IMR-90 (cell line): Measurements from ENCODE around the gene C22orf42. TPM values are rescaled to one million over a fixed set of nuclear protein-coding genes. Genes with fewer than 3 reads are reported as not detected.
"Not testable (repeated sequence)": the region's sequence is repeated elsewhere in the genome, so short reads cannot be mapped to it uniquely, and the experiment has no call there.

ENCODE experiments used
- ATAC-seq: fragments of 200-7000 bp; cut with Tn5 transposase; 2 replicates; pipeline ENCODE4 v1.9.1; 2020; ENCODE audit warnings: low read depth, mild to moderate bottlenecking, moderate library complexity
- BruUV-seq: library from RNA; stranded (reverse); fragments of 400-500 nt; replicated peaks from 2 replicates; lab custom pipeline; 2021; lab: Mats Ljungman, UMichigan
- CTCF ChIA-PET: fragments of 300-600 bp; formaldehyde crosslinking; extraction: SDS; loops from one replicate; lab custom pipeline; 2021; ENCODE audit warnings: antibody characterized with exemption; lab: Yijun Ruan, JAX
- POLR2A ChIA-PET: fragments of 300-600 bp; sonication (Branson Sonifier 250); formaldehyde crosslinking; loops from one replicate; lab custom pipeline; 2022; ENCODE audit warnings: antibody characterized with exemption; ENCODE audit not compliant: unreplicated experiment; lab: Charles Lee
- DNase-seq: peaks from one replicate; pipeline ENCODE4 v3.0.0; 2013
- H2AFZ ChIP-seq: replicated peaks from 2 replicates; pipeline ENCODE3; 2013; ENCODE audit warnings: low read length, mild to moderate bottlenecking; ENCODE audit not compliant: poor library complexity
- H2AK5ac ChIP-seq: 2 replicates; pipeline ENCODE4 v1.6.1; 2013; ENCODE audit warnings: low read depth, low read length, inconsistent platforms
- H2AK9ac ChIP-seq: replicated peaks from 2 replicates; pipeline ENCODE3; 2013; ENCODE audit warnings: mild to moderate bottlenecking, low read depth, low read length, moderate library complexity; ENCODE audit not compliant: poor library complexity
- H2BK120ac ChIP-seq: 2 replicates; pipeline ENCODE4 v1.6.1; 2013; ENCODE audit warnings: low read depth, low read length, inconsistent platforms
- H2BK15ac ChIP-seq: 3 replicates; pipeline ENCODE4 v1.6.1; 2013; ENCODE audit warnings: low read depth, low read length, inconsistent platforms
- H2BK20ac ChIP-seq: 2 replicates; pipeline ENCODE4 v1.6.1; 2013; ENCODE audit warnings: low read depth, mild to moderate bottlenecking, inconsistent platforms, low read length, moderate library complexity
- H2BK5ac ChIP-seq: 2 replicates; pipeline ENCODE4 v1.6.1; 2013; ENCODE audit warnings: mild to moderate bottlenecking, low read depth, low read length, inconsistent platforms; ENCODE audit not compliant: poor library complexity, severe bottlenecking
- H3K14ac ChIP-seq: replicated peaks from 2 replicates; pipeline ENCODE4 v1.6.1; 2013; ENCODE audit warnings: low read depth, low read length, inconsistent platforms
- H3K18ac ChIP-seq: 2 replicates; pipeline ENCODE4 v1.6.1; 2013; ENCODE audit warnings: low read depth, low read length, control low read depth
- H3K23ac ChIP-seq: 2 replicates; pipeline ENCODE4 v1.6.1; 2013; ENCODE audit warnings: low read depth, low read length, inconsistent platforms
- H3K27ac ChIP-seq: 2 replicates; pipeline ENCODE4 v1.5.1; 2013; ENCODE audit warnings: mild to moderate bottlenecking, control low read depth, low read length; ENCODE audit not compliant: insufficient read depth
- H3K27me3 ChIP-seq: 2 replicates; pipeline ENCODE4 v1.6.1; 2013; ENCODE audit warnings: low read length; ENCODE audit not compliant: control insufficient read depth, insufficient read depth
- H3K36me3 ChIP-seq: 2 replicates; pipeline ENCODE4 v1.6.1; 2013; ENCODE audit warnings: low read length, mixed read lengths; ENCODE audit not compliant: control insufficient read depth, insufficient read depth
- H3K4ac ChIP-seq: 2 replicates; pipeline ENCODE4 v1.6.1; 2013; ENCODE audit warnings: low read depth, low read length, inconsistent platforms
- H3K4me1 ChIP-seq: 2 replicates; pipeline ENCODE4 v1.6.1; 2013; ENCODE audit warnings: low read length, mixed read lengths; ENCODE audit not compliant: control insufficient read depth, insufficient read depth
- H3K4me2 ChIP-seq: 2 replicates; pipeline ENCODE4 v1.6.1; 2013; ENCODE audit warnings: low read depth, mild to moderate bottlenecking, control low read depth, low read length, moderate library complexity
- H3K4me3 ChIP-seq: 2 replicates; pipeline ENCODE4 v1.5.1; 2013; ENCODE audit warnings: low read depth, mild to moderate bottlenecking, control low read depth, low read length, moderate library complexity; ENCODE audit not compliant: insufficient read depth
- H3K56ac ChIP-seq: 2 replicates; pipeline ENCODE4 v1.6.1; 2013; ENCODE audit warnings: low read length, inconsistent platforms; ENCODE audit not compliant: insufficient read depth; ENCODE audit errors: extremely low read depth
- H3K79me1 ChIP-seq, 2 experiments: 2 replicates each; pipeline ENCODE4 v1.6.1; 2013; ENCODE audit warnings: low read length in 2 of 2, inconsistent platforms in 1 of 2, low read depth in 1 of 2
- H3K9ac ChIP-seq: 2 replicates; pipeline ENCODE4 v1.6.1; 2013; ENCODE audit warnings: low read depth, low read length, control low read depth
- H3K9me1 ChIP-seq: 2 replicates; pipeline ENCODE4 v1.6.1; 2013; ENCODE audit warnings: low read length, inconsistent platforms; ENCODE audit not compliant: insufficient read depth
- H3K9me3 ChIP-seq: 2 replicates; pipeline ENCODE4 v1.6.1; 2013; ENCODE audit warnings: low read length; ENCODE audit not compliant: control insufficient read depth, insufficient read depth
- H4K20me1 ChIP-seq: 2 replicates; pipeline ENCODE4 v1.6.1; 2013; ENCODE audit warnings: low read length, inconsistent platforms; ENCODE audit not compliant: insufficient read depth
- H4K5ac ChIP-seq: 2 replicates; pipeline ENCODE4 v1.6.1; 2013; ENCODE audit warnings: mild to moderate bottlenecking, low read depth, low read length, control low read depth
- H4K8ac ChIP-seq, 2 experiments: 2 replicates each; pipeline ENCODE4 v1.6.1; 2013; ENCODE audit warnings: low read depth in 2 of 2, low read length in 2 of 2, control low read depth in 1 of 2, inconsistent platforms in 1 of 2
- H4K91ac ChIP-seq: 2 replicates; pipeline ENCODE4 v1.6.1; 2013; ENCODE audit warnings: low read depth, low read length, inconsistent platforms; ENCODE audit not compliant: insufficient read depth
- WGBS, 2 experiments: methylation state at CpG; one replicate each; pipeline versions ENCODE4 v1.1.5 to v1.1.7; 2013; ENCODE audit warnings: missing lambda C conversion rate in 2 of 2; ENCODE audit not compliant: insufficient read length in 1 of 2; ENCODE audit errors: extremely low coverage in 2 of 2; 5-methylcytosine and 5-hydroxymethylcytosine counted together
- dilution Hi-C: fragments of 300-500 bp; cut with HindIII; formaldehyde crosslinking; loops from one replicate; pipeline ENCODE4 v1.14.3; 2018; ENCODE audit warnings: low sequenced_read_pairs; ENCODE audit not compliant: unreplicated experiment
- in situ Hi-C: fragments of 300-500 bp; cut with MboI; formaldehyde crosslinking; loops from 3 replicates; pipeline ENCODE4 v1.14.3; 2019; ENCODE audit warnings: low sequenced_read_pairs, inconsistent platforms, mixed read lengths
- intact Hi-C: fragments of 100-400 bp; cut with micrococcal nuclease; formaldehyde crosslinking; loops from 2 replicates; pipeline ENCODE4 v1.10.0; 2022
- polyA plus RNA-seq, 3 experiments: library from polyadenylated mRNA; depleted of rRNA; stranded (reverse); fragments of >200 nt; gene quantifications; 2 replicates each; pipeline ENCODE4 v1.2.3, GENCODE V29; 2012; ENCODE audit warnings: low replicate concordance in 1 of 3
- total RNA-seq: library from RNA; depleted of rRNA; stranded (reverse); fragments of >200 nt; gene quantifications from 2 replicates; pipeline ENCODE4 v1.2.3, GENCODE V29; 2012

C22orf42 gene
- total and polyA plus RNA-seq, 2 of the 4 experiments (the other 2 are of a cell fraction), result not detected

DNA sequence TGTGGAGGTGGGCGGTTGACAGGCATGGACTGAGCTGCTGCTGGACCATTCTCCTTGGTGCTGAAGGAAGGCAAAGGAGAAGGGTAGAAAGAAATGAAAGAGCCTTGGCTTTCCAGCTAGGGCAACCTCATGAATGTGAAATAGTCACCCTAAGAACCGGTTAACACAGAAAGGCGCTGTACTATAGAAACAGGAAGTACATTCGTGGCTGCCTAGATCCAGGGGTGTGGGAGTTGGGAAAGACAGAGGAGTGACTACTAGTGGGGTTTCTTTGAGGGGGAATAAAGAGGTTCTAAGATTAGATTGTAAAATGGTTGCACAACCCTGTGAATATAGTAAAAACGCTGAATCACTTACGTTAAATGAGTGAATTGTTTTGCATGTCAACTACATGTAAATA lies 7.5 kb downstream of the C22orf42 start:
- H3K27ac ChIP-seq, CTCF ChIA-PET, H3K14ac ChIP-seq, H2AK9ac ChIP-seq, H3K9me1 ChIP-seq, POLR2A ChIA-PET, H3K4me2 ChIP-seq, H3K27me3 ChIP-seq, H4K8ac ChIP-seq, H3K23ac ChIP-seq, H4K5ac ChIP-seq, BruUV-seq, H2AK5ac ChIP-seq, H3K4ac ChIP-seq, H2AFZ ChIP-seq, H2BK15ac ChIP-seq, H3K79me1 ChIP-seq, ATAC-seq, H3K4me1 ChIP-seq, intact Hi-C loops, dilution Hi-C loops, H4K20me1 ChIP-seq, H2BK5ac ChIP-seq, H3K9me3 ChIP-seq, H3K56ac ChIP-seq, in situ Hi-C loops, H4K91ac ChIP-seq, H3K36me3 ChIP-seq, H3K18ac ChIP-seq, H3K4me3 ChIP-seq, H2BK20ac ChIP-seq, DNase-seq, H2BK120ac ChIP-seq, H3K9ac ChIP-seq: not testable (repeated sequence)
- WGBS, 2 experiments, result 63% methylated on average over 2 of the region's 6 CpGs; no CpG with 5 or more reads in 1 of the 2 experiments

DNA sequence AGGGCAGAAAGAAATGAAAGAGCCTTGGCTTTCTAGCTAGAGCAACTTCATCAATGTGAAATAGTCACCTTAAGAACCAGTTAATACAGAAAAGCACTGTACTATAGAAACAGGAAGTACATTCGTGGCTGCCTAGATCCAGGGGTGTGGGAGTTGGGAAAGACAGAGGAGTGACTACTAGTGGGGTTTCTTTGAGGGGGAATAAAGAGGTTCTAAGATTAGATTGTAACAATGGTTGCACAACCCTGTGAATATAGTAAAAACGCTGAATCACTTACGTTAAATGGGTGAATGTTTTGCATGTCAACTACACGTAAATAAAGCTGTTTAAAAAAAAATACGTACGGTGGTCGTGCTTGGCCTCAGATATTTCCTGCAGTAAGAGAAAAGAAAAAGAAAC lies 8.5 kb downstream of the C22orf42 start:
- intact Hi-C loops, H3K27ac ChIP-seq, H3K9me3 ChIP-seq, H2BK20ac ChIP-seq, H3K14ac ChIP-seq, H3K4me2 ChIP-seq, H2BK120ac ChIP-seq, H3K9me1 ChIP-seq, H2BK15ac ChIP-seq, H2BK5ac ChIP-seq, H3K4ac ChIP-seq, H4K5ac ChIP-seq, H3K9ac ChIP-seq, in situ Hi-C loops, H3K27me3 ChIP-seq, H2AK5ac ChIP-seq, ATAC-seq, H2AK9ac ChIP-seq, H4K8ac ChIP-seq, H2AFZ ChIP-seq, POLR2A ChIA-PET, BruUV-seq, DNase-seq, CTCF ChIA-PET, H4K20me1 ChIP-seq, H3K23ac ChIP-seq, H3K56ac ChIP-seq, H4K91ac ChIP-seq, H3K4me3 ChIP-seq, dilution Hi-C loops, H3K36me3 ChIP-seq, H3K4me1 ChIP-seq, H3K79me1 ChIP-seq, H3K18ac ChIP-seq: not testable (repeated sequence)
- 56% methylated on average over 2 of the region's 7 CpGs; no CpG with 5 or more reads in 1 of the 2 experiments for WGBS, 2 experiments
